HG03354 (cell line): ENCODE data around the gene GATB.
A peak's percentile ranks its signal among the peaks of the same experiment; 100 is the strongest.

Experiments used
- ATAC-seq: cut with Tn5 transposase; IDR thresholded peaks from one replicate; pipeline ENCODE4 v1.9.1; 2021; ENCODE audit warnings: mild to moderate bottlenecking; ENCODE audit not compliant: unreplicated experiment, poor library complexity, severe bottlenecking

The GATB gene

GRCh38 chr4:151661873-151662272 lies 98.9 kb downstream of the GATB start:
- ATAC-seq = no peak

- no peak for ATAC-seq
Observed at GRCh38 chr4:151660676-151661075, 100.1 kb downstream of the GATB start.

GRCh38 chr4:151659601-151660364 lies 101.0 kb downstream of the GATB start:
- ATAC-seq = no peak

GRCh38 chr4:151658959-151659600 lies 101.7 kb downstream of the GATB start:
- peak; percentile 68 for ATAC-seq

- no peak for ATAC-seq
Observed at GRCh38 chr4:151657896-151658295, 102.9 kb downstream of the GATB start.

GRCh38 chr4:151656058-151656457 lies 104.7 kb downstream of the GATB start:
- no peak for ATAC-seq

- ATAC-seq = no peak
Observed at GRCh38 chr4:151653548-151653918, 107.3 kb downstream of the GATB start.

- no peak for ATAC-seq
Observed at GRCh38 chr4:151652841-151653547, 107.8 kb downstream of the GATB start.

GRCh38 chr4:151651496-151651895 lies 109.3 kb downstream of the GATB start:
- ATAC-seq = no peak

GRCh38 chr4:151649479-151649878 lies 111.3 kb downstream of the GATB start:
- ATAC-seq = no peak

- ATAC-seq = no peak
Observed at GRCh38 chr4:151646322-151646721, 114.5 kb downstream of the GATB start.

GRCh38 chr4:151644622-151645021 lies 116.2 kb downstream of the GATB start:
- ATAC-seq = no peak

GRCh38 chr4:151643564-151643963 lies 117.2 kb downstream of the GATB start:
- no peak for ATAC-seq

- ATAC-seq = no peak
Observed at GRCh38 chr4:151641983-151642382, 118.8 kb downstream of the GATB start.

GRCh38 chr4:151641167-151641566 lies 119.6 kb downstream of the GATB start:
- ATAC-seq = no peak

GRCh38 chr4:151640381-151640780 lies 120.4 kb downstream of the GATB start:
- ATAC-seq = no peak

- no peak for ATAC-seq
Observed at GRCh38 chr4:151638295-151638858, 122.4 kb downstream of the GATB start.

GRCh38 chr4:151631349-151631748 lies 129.5 kb downstream of the GATB start:
- ATAC-seq = no peak

GRCh38 chr4:151629097-151629783 lies 131.6 kb downstream of the GATB start:
- no peak for ATAC-seq

GRCh38 chr4:151628001-151628608 lies 132.7 kb downstream of the GATB start:
- ATAC-seq = no peak
